ENCODE data around the gene AQP5. TPM values are rescaled to one million over a fixed set of nuclear protein-coding genes. Genes with fewer than 3 reads are reported as not detected.
A peak's percentile ranks its signal among the peaks of the same experiment; 100 is the strongest.

AQP5 gene
- total and polyA plus RNA-seq, 2 of the 8 experiments (the other 6 are each of a cell fraction or from before 2014, with no cell fraction given): 2.5 to 3.2 TPM

- POLR2A ChIA-PET (ENCODE audit: partially characterized antibody): interaction anchor here (1.5 kb wide), 1 partner anchor 130 kb away, joined by 3 read pairs; no protein-coding TSS in a partner anchor
Measured at GRCh38 chr12:49956663-49957569, 4.8 kb upstream of the AQP5 start.

More at GRCh38 chr12:49956663-49957569, 4.8 kb upstream of the AQP5 start:
- no peak overlapping the region for H2BK5ac ChIP-seq (ENCODE audit: low read depth, low read length)
- H3K23ac ChIP-seq (ENCODE audit: insufficient read length): no peak overlapping the region
- peaks cover 6% of the 10 kb centered on the region; the same call in 1 of the 2 replicates for H3K23me2 ChIP-seq (ENCODE audit: low read depth, low read length)
- H3K9ac ChIP-seq (replicated peaks in 1 of 4; ENCODE audit: extremely low read depth in 1 of 4, low read depth in 3 of 4, low read length in 3 of 4): no peak overlapping the region
- H3K4me1 ChIP-seq (replicated peaks in 1 of 4; ENCODE audit: control insufficient read depth in 3 of 4, insufficient read depth in 4 of 4, low read length in 3 of 4): peaks cover 4 to 23% (median 17%) of the 10 kb centered on the region in 4 experiments
- no peak overlapping the region for H3K4ac ChIP-seq (replicated peaks; ENCODE audit: insufficient read length, low read depth, low read length)
- H4K91ac ChIP-seq (replicated peaks; ENCODE audit: insufficient read length, low read length): no peak overlapping the region
- H4K5ac ChIP-seq (ENCODE audit: insufficient read length, low read depth, low read length): no peak overlapping the region
- 0 out of 2 replicates have a peak overlapping the region, but pooled peaks have one; percentile 1 for H2BK15ac ChIP-seq (ENCODE audit: low read length)
- H3K27me3 ChIP-seq (replicated peaks in 1 of 4; ENCODE audit: control insufficient read depth in 3 of 4, extremely low read depth in 1 of 4, insufficient read depth in 3 of 4, low read length in 3 of 4): peaks cover 12 to 54% (median 45%) of the 10 kb centered on the region in 4 experiments
- H3K56ac ChIP-seq (replicated peaks; ENCODE audit: insufficient read length, low read depth, low read length): no peak overlapping the region
- FAIRE-seq (no peak), DNase-seq (ENCODE audit: low read depth in 1 of 2, low spot score in 2 of 2) (no peak)
- no peak overlapping the region for H3K27ac ChIP-seq (ENCODE audit: low read depth, low read length)
- TF ChIP-seq EP300 (IDR thresholded peaks at IDR 0.05; ENCODE audit: borderline replicate concordance in 1 of 2, low read depth in 2 of 2, low read length in 2 of 2): no peak
- no peak overlapping the region for H2BK20ac ChIP-seq (ENCODE audit: low read length)
- no peak overlapping the region for H2AFZ ChIP-seq (ENCODE audit: low read length)
- H3K4me2 ChIP-seq (ENCODE audit: insufficient read depth in 1 of 2, low read depth in 2 of 2, low read length in 2 of 2): no peak overlapping the region
- peak overlapping the region; percentile 77; the same call in 1 of the 2 replicates for H2AK5ac ChIP-seq (ENCODE audit: low read depth, low read length)
- H3K18ac ChIP-seq (ENCODE audit: extremely low read depth, low read length): peak overlapping the region; percentile 27; the same call in 1 of the 2 replicates
- H3K79me1 ChIP-seq (ENCODE audit: low read depth, low read length): no peaks in the 10 kb centered on the region
- H3K9me3 ChIP-seq (ENCODE audit: insufficient read depth in 2 of 2, low read depth in 1 of 2, low read length in 1 of 2): no peaks in the 10 kb centered on the region
- 96% methylated on average over 6 of the region's 6 CpGs; no CpG with 5 or more reads in 1 of the 2 experiments for WGBS, 2 experiments (ENCODE audit: extremely low coverage in 1 of 2, insufficient coverage in 1 of 2, insufficient read length in 1 of 2, insufficient replicate concordance in 2 of 2, low coverage in 1 of 2, low lambda C conversion rate in 2 of 2, missing lambda C conversion rate in 1 of 2)
- H3K14ac ChIP-seq (ENCODE audit: insufficient read length): no peak overlapping the region
- H4K8ac ChIP-seq (ENCODE audit: extremely low read depth, insufficient read depth, low read length): no peak overlapping the region
- peak overlapping the region; percentile 53; the same call in 1 of the 2 replicates for H2BK12ac ChIP-seq (ENCODE audit: low read depth, low read length)
- H2BK120ac ChIP-seq (replicated peaks; ENCODE audit: low read depth, low read length): no peak overlapping the region
- no peak overlapping the region for H3K4me3 ChIP-seq (ENCODE audit: extremely low read depth in 1 of 4, insufficient read depth in 2 of 4, low read depth in 3 of 4, low read length in 4 of 4)
- no peaks in the 10 kb centered on the region for H4K20me1 ChIP-seq (replicated peaks in 1 of 2; ENCODE audit: control insufficient read depth in 1 of 2, insufficient read depth in 2 of 2, low read length in 2 of 2)
- no peaks in the 10 kb centered on the region for H3K79me2 ChIP-seq (ENCODE audit: control insufficient read depth in 1 of 2, insufficient read depth in 2 of 2, low read length in 2 of 2)
- CTCF ChIA-PET (ENCODE audit: partially characterized antibody): interaction anchor here (0.6 to 7.8 kb wide), 8 partner anchors 11 to 337 kb away, joined by 3 to 86 read pairs (median 6); no protein-coding TSS in a partner anchor
- H3K36me3 ChIP-seq (ENCODE audit: control insufficient read depth in 2 of 4, insufficient read depth in 4 of 4, low read length in 3 of 4): no peaks in the 10 kb centered on the region

All from H1 (cell line).